ENCODE measurements around the gene SH3TC1.

Gene SH3TC1

GRCh38 chr4:8158710-8159536 lies 40.2 kb upstream of the SH3TC1 start, which contains the start of gene ABLIM2:
ABLIM2 (minus strand) TSS chr4:8158813; CDS start chr4:8158689, 124 bp downstream.
- no peak for TF ChIP-seq CTCF (conservative IDR thresholded peaks at IDR 0.05)
- no peak for TF ChIP-seq ZFX (IDR thresholded peaks at IDR 0.05)
- peak within 1 kb of the TSS; percentile 67 for H3K27ac ChIP-seq

DNA sequence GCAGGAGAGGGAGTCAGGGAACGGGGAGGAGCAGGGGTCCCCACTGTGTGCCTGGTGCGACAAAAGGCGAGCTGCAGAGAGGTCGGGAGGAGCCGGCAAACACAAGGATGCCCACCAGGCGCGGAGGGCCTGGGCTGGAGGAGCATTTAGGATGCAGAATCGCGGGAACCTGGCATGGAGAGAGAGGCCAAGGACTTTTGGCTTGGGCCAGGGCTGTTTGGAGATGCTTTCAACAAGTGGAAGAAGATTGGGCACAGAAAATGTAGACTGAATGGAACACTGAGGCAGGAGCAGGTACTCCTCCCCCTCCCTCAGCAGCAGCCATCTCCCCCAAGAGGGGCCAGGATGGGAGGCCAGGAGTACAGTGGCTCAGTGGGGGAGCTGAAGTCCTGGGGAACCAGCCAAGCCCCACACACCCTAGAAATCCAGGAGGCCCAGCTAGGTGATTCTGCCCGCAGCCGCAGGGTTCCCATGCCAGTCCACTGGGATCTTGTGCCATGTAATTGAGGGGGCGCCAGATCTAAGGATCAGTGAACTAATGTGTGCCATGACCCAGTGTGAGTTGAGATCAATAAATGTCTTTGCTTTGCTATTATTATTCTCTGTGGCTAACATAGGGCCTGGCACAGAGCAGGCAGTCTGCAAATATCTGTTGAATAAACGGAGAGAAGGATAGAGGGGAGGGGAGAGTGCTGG lies 39.4 kb upstream of the SH3TC1 start:
- peak overlapping the region; percentile 67 for H3K27ac ChIP-seq
- no peak for TF ChIP-seq CTCF (conservative IDR thresholded peaks at IDR 0.05)
- TF ChIP-seq ZFX (IDR thresholded peaks at IDR 0.05): no peak

GRCh38 chr4:8160233-8160560 lies 38.9 kb upstream of the SH3TC1 start:
- TF ChIP-seq CTCF (conservative IDR thresholded peaks at IDR 0.05) (no peak), ZFX (IDR thresholded peaks at IDR 0.05) (no peak)

GRCh38 chr4:8160572-8160971 lies 38.5 kb upstream of the SH3TC1 start:
- no peak overlapping the region for H3K27ac ChIP-seq
- TF ChIP-seq ZFX (IDR thresholded peaks at IDR 0.05) (no peak), CTCF (conservative IDR thresholded peaks at IDR 0.05) (no peak)

More at GRCh38 chr4:8160233-8160560, 38.9 kb upstream of the SH3TC1 start:
- no peak overlapping the region for H3K27ac ChIP-seq

GRCh38 chr4:8162625-8163024 lies 36.5 kb upstream of the SH3TC1 start:
- no peak overlapping the region for H3K27ac ChIP-seq
- TF ChIP-seq ZFX (IDR thresholded peaks at IDR 0.05) (no peak), CTCF (conservative IDR thresholded peaks at IDR 0.05) (no peak)

GRCh38 chr4:8163026-8163425 lies 36.1 kb upstream of the SH3TC1 start:
- no peak overlapping the region for H3K27ac ChIP-seq
- TF ChIP-seq ZFX (IDR thresholded peaks at IDR 0.05) (no peak), CTCF (conservative IDR thresholded peaks at IDR 0.05) (no peak)

Measured in C4-2B (cell line).